Fibroblast of pulmonary artery (primary cell): ENCODE data around the gene CER1.

Experiments
- DNase-seq: peaks from one replicate; pipeline ENCODE4 v3.0.0-alpha.2; 2010; ENCODE audit warnings: low read depth
- H3K4me3 ChIP-seq: replicated peaks from 2 replicates; pipeline ENCODE4 v1.5.1; 2011; ENCODE audit warnings: low read depth, mild to moderate bottlenecking, control low read depth, low read length, moderate library complexity
- TF ChIP-seq, protein P1 (sequence below): IDR thresholded peaks from 2 replicates; pipeline ENCODE4 v1.5.1; 2011; ENCODE audit warnings: mild to moderate bottlenecking, control low read depth, low read length, inconsistent platforms; ENCODE audit errors: missing control alignments

The CER1 gene

DNA sequence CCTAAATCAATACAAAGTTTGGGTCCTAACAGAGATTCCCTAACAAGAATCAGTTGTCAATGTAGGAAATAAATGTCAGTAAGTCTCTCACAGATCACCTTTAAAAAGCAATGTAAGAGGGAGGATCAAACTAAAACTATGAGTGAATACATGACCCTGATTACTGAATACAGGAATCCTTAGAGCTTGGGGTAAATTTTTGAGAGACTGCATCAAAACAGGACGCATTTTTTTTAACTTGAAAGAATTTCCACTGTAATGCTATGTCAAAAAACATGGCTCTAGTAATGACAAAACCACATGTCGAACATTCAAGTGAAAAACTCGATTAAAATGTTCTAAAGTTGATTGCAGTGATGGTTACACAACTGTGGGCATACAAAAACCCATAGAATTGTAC is 51.2 kb downstream of the CER1 start:
- TF ChIP-seq, protein P1, sequence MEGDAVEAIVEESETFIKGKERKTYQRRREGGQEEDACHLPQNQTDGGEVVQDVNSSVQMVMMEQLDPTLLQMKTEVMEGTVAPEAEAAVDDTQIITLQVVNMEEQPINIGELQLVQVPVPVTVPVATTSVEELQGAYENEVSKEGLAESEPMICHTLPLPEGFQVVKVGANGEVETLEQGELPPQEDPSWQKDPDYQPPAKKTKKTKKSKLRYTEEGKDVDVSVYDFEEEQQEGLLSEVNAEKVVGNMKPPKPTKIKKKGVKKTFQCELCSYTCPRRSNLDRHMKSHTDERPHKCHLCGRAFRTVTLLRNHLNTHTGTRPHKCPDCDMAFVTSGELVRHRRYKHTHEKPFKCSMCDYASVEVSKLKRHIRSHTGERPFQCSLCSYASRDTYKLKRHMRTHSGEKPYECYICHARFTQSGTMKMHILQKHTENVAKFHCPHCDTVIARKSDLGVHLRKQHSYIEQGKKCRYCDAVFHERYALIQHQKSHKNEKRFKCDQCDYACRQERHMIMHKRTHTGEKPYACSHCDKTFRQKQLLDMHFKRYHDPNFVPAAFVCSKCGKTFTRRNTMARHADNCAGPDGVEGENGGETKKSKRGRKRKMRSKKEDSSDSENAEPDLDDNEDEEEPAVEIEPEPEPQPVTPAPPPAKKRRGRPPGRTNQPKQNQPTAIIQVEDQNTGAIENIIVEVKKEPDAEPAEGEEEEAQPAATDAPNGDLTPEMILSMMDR, result no peak
- peak; percentile 31 for DNase-seq
- no peak overlapping the region for H3K4me3 ChIP-seq

DNA sequence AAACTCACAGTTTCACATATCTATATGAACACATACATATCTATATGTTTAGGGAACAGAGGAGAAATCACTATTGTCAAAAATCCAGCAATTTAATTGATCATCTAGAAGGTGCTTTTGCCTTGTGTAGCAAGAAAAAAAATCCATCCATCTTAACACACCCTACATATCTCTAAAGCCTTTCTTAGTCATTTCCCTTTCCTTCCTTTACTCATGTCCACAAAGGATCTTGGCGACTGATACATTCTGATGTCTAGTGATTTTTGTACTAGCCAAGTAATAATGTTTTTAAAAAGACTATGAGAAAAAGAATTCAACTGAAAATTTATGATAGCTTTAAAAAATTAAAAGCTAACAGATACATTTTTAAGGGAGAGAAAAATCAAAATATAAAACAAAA is 51.8 kb downstream of the CER1 start:
- TF ChIP-seq, protein P1, result no peak
- DNase-seq, result peak; percentile 67
- no peak overlapping the region for H3K4me3 ChIP-seq
